Anterior cingulate cortex (tissue), 58 donors: Measurements from ENCODE around the gene AGXT.

Experiments
- DNase-seq, 58 donors: peaks; one replicate each; lab custom pipeline; 2025; lab: John Stamatoyannopoulos, UW

AGXT gene

GRCh38 chr2:240922982-240923537, 54.4 kb downstream of the AGXT start:
- DNase-seq, result no peak

DNA sequence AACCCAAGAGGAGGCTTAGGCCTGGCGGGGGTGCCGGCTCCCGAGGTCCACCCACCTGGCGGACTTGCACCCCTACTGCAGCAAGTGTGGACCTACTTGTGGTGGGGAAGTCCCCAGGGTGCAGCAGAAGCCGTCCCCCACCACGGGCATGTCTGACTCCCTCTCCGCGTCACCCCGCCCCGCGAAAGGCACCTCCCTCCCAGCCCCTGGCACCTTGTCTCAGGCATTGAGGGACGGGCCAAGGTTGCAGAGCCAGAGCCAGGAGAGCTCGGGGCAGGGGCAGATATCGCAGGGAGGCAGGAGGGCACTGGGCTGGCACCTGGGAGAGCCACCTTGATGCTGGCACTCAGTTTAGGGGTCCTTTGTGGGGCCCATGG, 56.6 kb downstream of the AGXT start:
- DNase-seq, result no peak

DNA sequence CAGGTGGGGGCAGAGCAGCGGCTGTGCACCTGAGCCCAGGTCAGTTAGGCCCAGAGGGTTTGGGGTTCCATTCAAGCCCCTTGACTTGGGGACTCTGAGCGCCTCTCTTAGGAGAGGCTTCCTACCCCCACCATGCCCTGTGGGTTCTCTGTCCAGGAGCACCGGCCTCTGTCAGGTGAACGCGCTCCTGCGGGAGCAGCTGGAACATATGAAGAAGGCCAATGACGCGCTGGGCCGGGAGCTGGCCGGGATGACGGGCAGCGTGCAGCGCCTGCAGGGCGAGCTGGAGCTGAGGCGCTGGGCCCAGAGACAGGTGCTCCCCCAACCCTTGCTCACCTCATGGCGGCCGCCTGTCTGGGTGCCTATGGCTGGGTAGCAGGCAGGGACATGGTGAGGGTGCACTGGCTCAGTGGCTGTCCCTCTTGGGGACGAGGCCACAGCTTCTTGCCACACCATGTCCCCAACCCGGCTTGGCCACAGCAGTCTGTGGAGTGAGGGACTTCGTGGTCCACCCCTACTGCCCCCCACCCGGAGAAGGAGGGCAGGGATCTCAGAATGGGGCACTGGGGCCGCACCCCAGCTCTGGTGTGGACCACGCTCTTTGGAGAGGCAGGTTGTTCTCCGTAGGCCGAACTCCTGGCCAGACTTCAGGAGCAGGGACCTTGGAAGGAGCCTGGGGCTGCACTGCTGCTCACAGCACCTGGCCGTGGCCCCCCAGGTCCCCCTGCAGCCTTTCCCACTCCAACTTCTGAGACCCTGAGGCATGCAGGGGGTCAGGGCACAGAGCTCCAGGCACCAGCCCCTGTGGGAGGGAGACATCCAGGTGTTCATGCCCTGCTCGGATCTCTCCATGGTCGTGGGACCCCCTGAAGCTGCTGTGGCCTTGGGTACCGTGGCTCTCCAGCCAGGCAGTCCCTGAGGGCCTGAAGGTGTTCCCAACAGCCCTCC, 57.2 kb downstream of the AGXT start:
- DNase-seq, result no peak

DNA sequence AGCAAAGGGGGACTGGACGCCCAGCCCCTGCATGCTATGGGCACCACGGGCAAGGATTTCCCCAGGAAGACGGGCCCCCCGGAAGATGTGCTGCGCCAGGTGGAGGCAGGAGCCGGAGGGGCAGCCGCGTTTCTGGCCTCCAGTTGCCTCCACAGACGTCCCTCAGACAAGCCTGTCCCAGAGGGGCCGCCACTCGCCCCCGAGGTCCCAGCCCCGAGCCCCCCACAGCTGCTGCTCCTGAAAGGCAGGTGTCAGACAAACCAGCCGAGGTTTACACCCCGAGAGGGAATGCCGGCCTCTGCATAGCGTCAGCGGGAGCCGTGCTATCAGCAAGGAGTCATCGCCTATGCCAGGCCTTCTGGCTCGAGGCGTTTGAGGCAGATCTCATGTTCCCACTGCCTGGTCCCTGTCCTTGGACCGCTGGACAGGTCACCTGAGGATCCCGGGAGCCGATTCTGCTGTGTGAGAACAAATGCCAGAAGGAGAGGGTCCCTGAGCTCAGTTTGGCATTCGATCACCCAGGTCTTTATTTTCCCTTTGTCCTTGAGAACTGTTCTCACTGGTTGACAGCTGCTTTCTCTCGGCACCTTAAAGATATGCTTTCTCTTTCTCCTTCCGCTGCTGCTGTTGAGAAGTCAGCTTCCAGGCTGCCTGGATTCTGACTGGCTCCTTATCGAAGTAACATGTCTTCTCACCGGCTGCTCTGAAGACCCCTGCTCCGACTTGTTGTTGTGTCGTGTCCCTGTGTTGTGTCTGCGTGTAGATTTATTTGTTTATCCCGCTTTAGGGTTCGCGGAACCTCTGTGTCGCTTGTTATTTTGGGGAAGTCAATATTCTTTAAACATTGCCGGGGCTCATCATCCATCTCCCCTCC, 58.1 kb downstream of the AGXT start:
- no peak for DNase-seq

GRCh38 chr2:240927390-240927781, 58.8 kb downstream of the AGXT start:
- DNase-seq, result no peak

- no peak for DNase-seq
Observed at GRCh38 chr2:240928476-240929363, 60.1 kb downstream of the AGXT start.

DNA sequence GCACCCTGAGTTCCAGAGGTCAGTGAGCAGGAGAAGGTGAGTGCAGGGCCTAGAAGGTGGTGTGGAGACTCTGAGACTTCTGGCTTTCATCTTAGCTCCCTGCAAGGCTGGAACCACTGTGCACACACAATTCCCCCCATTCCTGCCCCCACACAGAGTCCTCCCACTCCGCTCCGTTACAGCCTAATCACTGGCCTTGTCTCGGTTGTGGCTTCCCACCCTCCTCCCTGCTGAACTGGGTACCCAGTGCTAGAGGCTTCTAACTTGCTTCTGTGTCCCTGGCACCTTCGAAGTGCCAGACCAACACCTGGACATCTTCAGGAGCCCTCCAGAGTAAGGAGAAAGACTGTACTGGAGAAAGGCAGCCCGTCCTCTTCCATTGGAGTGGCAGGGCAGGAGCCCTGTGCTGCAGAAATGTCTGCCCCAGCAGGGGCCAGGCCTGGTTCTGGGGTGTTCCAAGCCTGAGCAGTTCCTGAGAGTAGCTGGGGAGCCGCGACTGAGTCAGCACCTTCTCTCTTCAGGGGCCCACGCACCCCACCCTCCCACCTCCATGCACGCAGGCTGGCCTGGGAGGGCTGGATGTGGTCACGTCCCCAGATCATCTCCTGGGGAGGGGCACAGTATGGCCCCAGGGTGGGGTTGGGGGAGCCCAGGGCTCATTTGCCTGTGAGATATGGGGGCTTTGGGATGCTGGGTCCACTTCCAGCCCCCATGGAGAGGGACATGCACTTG, 60.9 kb downstream of the AGXT start:
- DNase-seq, result no peak
